Fibroblast of the aortic adventitia (primary cell): ENCODE data around the gene SUGT1. TPM values are rescaled to one million over a fixed set of nuclear protein-coding genes. Genes with fewer than 3 reads are reported as not detected.

ENCODE experiments used
- DNase-seq: peaks from one replicate; pipeline ENCODE4 v3.0.0-alpha.2; 2010; ENCODE audit warnings: low read depth
- H3K4me3 ChIP-seq: 2 replicates; pipeline ENCODE4 v1.5.1; 2011; ENCODE audit warnings: low read depth, mild to moderate bottlenecking, control low read depth, low read length, moderate library complexity
- total RNA-seq: library from RNA; depleted of rRNA; stranded (reverse); fragments of >200 nt; gene quantifications from 2 replicates; pipeline ENCODE4 v1.2.3, GENCODE V29; 2012; ENCODE audit warnings: low replicate concordance
- TF ChIP-seq, protein P1 (sequence below): IDR thresholded peaks from 2 replicates; pipeline ENCODE4 v1.5.1; 2011; ENCODE audit warnings: mild to moderate bottlenecking, low read length, control low read depth, inconsistent platforms; ENCODE audit not compliant: insufficient read depth

SUGT1 gene
- total RNA-seq, 1 donor: 52.1 TPM

GRCh38 chr13:52749419-52749818 lies 96.8 kb downstream of the SUGT1 start:
- TF ChIP-seq, protein P1, sequence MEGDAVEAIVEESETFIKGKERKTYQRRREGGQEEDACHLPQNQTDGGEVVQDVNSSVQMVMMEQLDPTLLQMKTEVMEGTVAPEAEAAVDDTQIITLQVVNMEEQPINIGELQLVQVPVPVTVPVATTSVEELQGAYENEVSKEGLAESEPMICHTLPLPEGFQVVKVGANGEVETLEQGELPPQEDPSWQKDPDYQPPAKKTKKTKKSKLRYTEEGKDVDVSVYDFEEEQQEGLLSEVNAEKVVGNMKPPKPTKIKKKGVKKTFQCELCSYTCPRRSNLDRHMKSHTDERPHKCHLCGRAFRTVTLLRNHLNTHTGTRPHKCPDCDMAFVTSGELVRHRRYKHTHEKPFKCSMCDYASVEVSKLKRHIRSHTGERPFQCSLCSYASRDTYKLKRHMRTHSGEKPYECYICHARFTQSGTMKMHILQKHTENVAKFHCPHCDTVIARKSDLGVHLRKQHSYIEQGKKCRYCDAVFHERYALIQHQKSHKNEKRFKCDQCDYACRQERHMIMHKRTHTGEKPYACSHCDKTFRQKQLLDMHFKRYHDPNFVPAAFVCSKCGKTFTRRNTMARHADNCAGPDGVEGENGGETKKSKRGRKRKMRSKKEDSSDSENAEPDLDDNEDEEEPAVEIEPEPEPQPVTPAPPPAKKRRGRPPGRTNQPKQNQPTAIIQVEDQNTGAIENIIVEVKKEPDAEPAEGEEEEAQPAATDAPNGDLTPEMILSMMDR: no peak
- no peak for DNase-seq
- H3K4me3 ChIP-seq: no peak overlapping the region

Other genes starting within 250 kb of the SUGT1 start
- gene THSD1, start 246.7 kb upstream of the SUGT1 start, total RNA-seq: 4.8 and 6.0 TPM in 2 replicates
- 39.1 and 62.5 TPM in 2 replicates for gene VPS36, start 202.2 kb upstream of the SUGT1 start, total RNA-seq
- 9.2 and 55.5 TPM in 2 replicates for gene CKAP2, start 197.4 kb upstream of the SUGT1 start, total RNA-seq
- gene HNRNPA1L2, start 10.4 kb upstream of the SUGT1 start, total RNA-seq: 4.9 and 7.4 TPM in 2 replicates
- gene CNMD, start 87.0 kb downstream of the SUGT1 start, total RNA-seq: not detected in 2 replicates
- gene PCDH8, start 195.8 kb downstream of the SUGT1 start, total RNA-seq: not detected in 2 replicates